ENCODE results near the gene CACNA2D4. TPM values are rescaled to one million over a fixed set of nuclear protein-coding genes. Genes with fewer than 3 reads are reported as not detected.

Gene CACNA2D4
- total RNA-seq, 1 donor from 2014 or later, result not detected

GRCh38 chr12:1829306-1829900, 89.0 kb downstream of the CACNA2D4 start:
- H3K36me3 Mint-ChIP-seq (ENCODE audit: unreplicated experiment), result no peaks in the 10 kb centered on the region
- H3K4me3 Mint-ChIP-seq (ENCODE audit: unreplicated experiment), result peak overlapping the region; percentile 38
- peaks cover 7% of the 10 kb centered on the region for H3K9me3 Mint-ChIP-seq (ENCODE audit: unreplicated experiment)
- DNase-seq, result no peak
- TF ChIP-seq CTCF (IDR thresholded peaks at IDR 0.05; ENCODE audit: partially characterized antibody, unreplicated experiment), result no peak
- H3K4me1 Mint-ChIP-seq (ENCODE audit: low read depth, unreplicated experiment), result peaks cover 32% of the 10 kb centered on the region
- H3K27me3 Mint-ChIP-seq (ENCODE audit: unreplicated experiment), result peaks cover 5% of the 10 kb centered on the region
- H3K27ac Mint-ChIP-seq (ENCODE audit: unreplicated experiment), result peak overlapping the region; percentile 86

- Mint-ChIP-seq H3K9me3 (ENCODE audit: unreplicated experiment) (peaks cover 9% of the 10 kb centered on the region), H3K27ac (ENCODE audit: unreplicated experiment) (no peak overlapping the region), H3K4me1 (ENCODE audit: low read depth, unreplicated experiment) (peaks cover 32% of the 10 kb centered on the region), H3K4me3 (ENCODE audit: unreplicated experiment) (no peak overlapping the region), H3K27me3 (ENCODE audit: unreplicated experiment) (peaks cover 5% of the 10 kb centered on the region), H3K36me3 (ENCODE audit: unreplicated experiment) (no peaks in the 10 kb centered on the region)
- TF ChIP-seq CTCF (IDR thresholded peaks at IDR 0.05; ENCODE audit: partially characterized antibody, unreplicated experiment), result no peak
- DNase-seq, result no peak
Observed at GRCh38 chr12:1828856-1829255, 89.6 kb downstream of the CACNA2D4 start.

- no peak for DNase-seq
- no peak for TF ChIP-seq CTCF (IDR thresholded peaks at IDR 0.05; ENCODE audit: partially characterized antibody, unreplicated experiment)
- H3K27ac Mint-ChIP-seq (ENCODE audit: unreplicated experiment), result peak overlapping the region; percentile 59
- peak overlapping the region; percentile 47 for H3K4me3 Mint-ChIP-seq (ENCODE audit: unreplicated experiment)
- peaks cover 9% of the 10 kb centered on the region for H3K9me3 Mint-ChIP-seq (ENCODE audit: unreplicated experiment)
- H3K36me3 Mint-ChIP-seq (ENCODE audit: unreplicated experiment), result no peaks in the 10 kb centered on the region
- peaks cover 3% of the 10 kb centered on the region for H3K27me3 Mint-ChIP-seq (ENCODE audit: unreplicated experiment)
- peaks cover 28% of the 10 kb centered on the region for H3K4me1 Mint-ChIP-seq (ENCODE audit: low read depth, unreplicated experiment)
Observed at GRCh38 chr12:1827826-1828805, 90.3 kb downstream of the CACNA2D4 start.

GRCh38 chr12:1826867-1827705, 91.4 kb downstream of the CACNA2D4 start:
- peaks cover 28% of the 10 kb centered on the region for H3K4me1 Mint-ChIP-seq (ENCODE audit: low read depth, unreplicated experiment)
- peaks cover 9% of the 10 kb centered on the region for H3K9me3 Mint-ChIP-seq (ENCODE audit: unreplicated experiment)
- H3K27ac Mint-ChIP-seq (ENCODE audit: unreplicated experiment), result no peak overlapping the region
- H3K4me3 Mint-ChIP-seq (ENCODE audit: unreplicated experiment), result no peak overlapping the region
- no peak for DNase-seq
- H3K27me3 Mint-ChIP-seq (ENCODE audit: unreplicated experiment), result peaks cover 1% of the 10 kb centered on the region
- H3K36me3 Mint-ChIP-seq (ENCODE audit: unreplicated experiment), result no peaks in the 10 kb centered on the region
- no peak for TF ChIP-seq CTCF (IDR thresholded peaks at IDR 0.05; ENCODE audit: partially characterized antibody, unreplicated experiment)
